Measurements from ENCODE around the gene NFE2L1.

DNA sequence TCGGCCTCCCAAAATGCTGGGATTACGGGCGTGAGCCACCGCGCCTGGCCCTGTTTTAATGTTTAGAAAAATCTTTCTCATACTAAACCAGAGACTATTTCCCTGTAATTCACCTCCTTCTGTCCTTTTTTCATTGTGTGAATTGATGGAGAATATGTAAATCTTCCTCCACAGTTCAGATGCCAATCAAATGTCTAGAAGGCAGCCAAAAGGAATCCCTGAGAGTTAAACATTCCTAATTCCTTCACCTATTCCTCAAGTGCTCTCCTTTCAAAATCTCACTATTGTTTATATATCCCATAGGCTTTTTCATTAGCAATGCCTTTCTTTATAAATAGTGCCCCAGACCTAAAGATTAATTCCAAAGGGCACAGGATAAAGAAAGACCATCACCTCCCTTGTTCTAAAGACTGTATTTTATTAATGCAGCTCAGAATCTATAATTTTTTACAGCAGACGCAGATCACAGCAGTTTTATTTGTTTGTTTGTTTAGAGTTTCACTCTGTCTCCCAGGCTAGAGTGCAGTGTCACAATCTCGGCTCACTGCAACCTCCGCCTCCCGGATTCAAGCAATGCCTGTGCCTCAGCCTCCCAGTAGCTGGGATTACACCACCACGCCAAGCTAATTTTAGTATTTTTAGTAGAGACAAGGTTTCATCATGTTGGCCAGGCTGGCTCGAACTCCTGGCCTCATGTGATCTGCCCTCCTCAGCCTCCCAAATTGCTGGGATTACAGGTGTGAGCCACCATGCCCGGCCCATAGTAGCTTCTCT is 41.0 kb upstream of the NFE2L1 start:
- TF ChIP-seq, protein P1, sequence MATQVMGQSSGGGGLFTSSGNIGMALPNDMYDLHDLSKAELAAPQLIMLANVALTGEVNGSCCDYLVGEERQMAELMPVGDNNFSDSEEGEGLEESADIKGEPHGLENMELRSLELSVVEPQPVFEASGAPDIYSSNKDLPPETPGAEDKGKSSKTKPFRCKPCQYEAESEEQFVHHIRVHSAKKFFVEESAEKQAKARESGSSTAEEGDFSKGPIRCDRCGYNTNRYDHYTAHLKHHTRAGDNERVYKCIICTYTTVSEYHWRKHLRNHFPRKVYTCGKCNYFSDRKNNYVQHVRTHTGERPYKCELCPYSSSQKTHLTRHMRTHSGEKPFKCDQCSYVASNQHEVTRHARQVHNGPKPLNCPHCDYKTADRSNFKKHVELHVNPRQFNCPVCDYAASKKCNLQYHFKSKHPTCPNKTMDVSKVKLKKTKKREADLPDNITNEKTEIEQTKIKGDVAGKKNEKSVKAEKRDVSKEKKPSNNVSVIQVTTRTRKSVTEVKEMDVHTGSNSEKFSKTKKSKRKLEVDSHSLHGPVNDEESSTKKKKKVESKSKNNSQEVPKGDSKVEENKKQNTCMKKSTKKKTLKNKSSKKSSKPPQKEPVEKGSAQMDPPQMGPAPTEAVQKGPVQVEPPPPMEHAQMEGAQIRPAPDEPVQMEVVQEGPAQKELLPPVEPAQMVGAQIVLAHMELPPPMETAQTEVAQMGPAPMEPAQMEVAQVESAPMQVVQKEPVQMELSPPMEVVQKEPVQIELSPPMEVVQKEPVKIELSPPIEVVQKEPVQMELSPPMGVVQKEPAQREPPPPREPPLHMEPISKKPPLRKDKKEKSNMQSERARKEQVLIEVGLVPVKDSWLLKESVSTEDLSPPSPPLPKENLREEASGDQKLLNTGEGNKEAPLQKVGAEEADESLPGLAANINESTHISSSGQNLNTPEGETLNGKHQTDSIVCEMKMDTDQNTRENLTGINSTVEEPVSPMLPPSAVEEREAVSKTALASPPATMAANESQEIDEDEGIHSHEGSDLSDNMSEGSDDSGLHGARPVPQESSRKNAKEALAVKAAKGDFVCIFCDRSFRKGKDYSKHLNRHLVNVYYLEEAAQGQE (IDR thresholded peaks at IDR 0.05; ENCODE audit: low read depth), result no peak
- TF ChIP-seq, protein P2, sequence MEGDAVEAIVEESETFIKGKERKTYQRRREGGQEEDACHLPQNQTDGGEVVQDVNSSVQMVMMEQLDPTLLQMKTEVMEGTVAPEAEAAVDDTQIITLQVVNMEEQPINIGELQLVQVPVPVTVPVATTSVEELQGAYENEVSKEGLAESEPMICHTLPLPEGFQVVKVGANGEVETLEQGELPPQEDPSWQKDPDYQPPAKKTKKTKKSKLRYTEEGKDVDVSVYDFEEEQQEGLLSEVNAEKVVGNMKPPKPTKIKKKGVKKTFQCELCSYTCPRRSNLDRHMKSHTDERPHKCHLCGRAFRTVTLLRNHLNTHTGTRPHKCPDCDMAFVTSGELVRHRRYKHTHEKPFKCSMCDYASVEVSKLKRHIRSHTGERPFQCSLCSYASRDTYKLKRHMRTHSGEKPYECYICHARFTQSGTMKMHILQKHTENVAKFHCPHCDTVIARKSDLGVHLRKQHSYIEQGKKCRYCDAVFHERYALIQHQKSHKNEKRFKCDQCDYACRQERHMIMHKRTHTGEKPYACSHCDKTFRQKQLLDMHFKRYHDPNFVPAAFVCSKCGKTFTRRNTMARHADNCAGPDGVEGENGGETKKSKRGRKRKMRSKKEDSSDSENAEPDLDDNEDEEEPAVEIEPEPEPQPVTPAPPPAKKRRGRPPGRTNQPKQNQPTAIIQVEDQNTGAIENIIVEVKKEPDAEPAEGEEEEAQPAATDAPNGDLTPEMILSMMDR (IDR thresholded peaks at IDR 0.05 in 2 of 3, conservative IDR thresholded peaks at IDR 0.05 in 1 of 3; ENCODE audit: borderline replicate concordance in 1 of 3, insufficient read depth in 1 of 3, low read depth in 2 of 3, low read length in 2 of 3), result no peak
- TF ChIP-seq SIN3A (IDR thresholded peaks at IDR 0.05; ENCODE audit: low read depth) (no peak), ZNF274 (IDR thresholded peaks at IDR 0.05; ENCODE audit: low read depth, low read length) (no peak), YY1 (IDR thresholded peaks at IDR 0.05; ENCODE audit: extremely low read depth, insufficient replicate concordance, low read depth, low read length) (no peak), SP1 (IDR thresholded peaks at IDR 0.05; ENCODE audit: low read depth) (no peak), EZH2 (IDR thresholded peaks at IDR 0.05) (no peak), JUND (IDR thresholded peaks at IDR 0.05) (no peak)
- TF ChIP-seq, protein P3, sequence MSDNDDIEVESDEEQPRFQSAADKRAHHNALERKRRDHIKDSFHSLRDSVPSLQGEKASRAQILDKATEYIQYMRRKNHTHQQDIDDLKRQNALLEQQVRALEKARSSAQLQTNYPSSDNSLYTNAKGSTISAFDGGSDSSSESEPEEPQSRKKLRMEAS (IDR thresholded peaks at IDR 0.05), result no peak

Measured in HCT116 (cell line).